Activated CD4-positive, alpha-beta T cell treated with anti-CD3 and anti-CD28 coated beads for 4 hours (primary cell): ENCODE data around the gene DCAF15.

Source experiments
- DNase-seq, 2 donors: peaks; one replicate each; pipeline ENCODE4 v3.0.0-alpha.2; 2020

Gene DCAF15

GRCh38 chr19:13995878-13996765 is 43.8 kb downstream of the DCAF15 start:
- DNase-seq = no peak

GRCh38 chr19:13996928-13997630 is 44.8 kb downstream of the DCAF15 start:
- no peak for DNase-seq

GRCh38 chr19:13997631-13997962 is 45.3 kb downstream of the DCAF15 start:
- no peak for DNase-seq

GRCh38 chr19:13998426-13998825 is 46.1 kb downstream of the DCAF15 start:
- no peak for DNase-seq

GRCh38 chr19:13999085-13999484 is 46.8 kb downstream of the DCAF15 start:
- no peak for DNase-seq

- no peak for DNase-seq
Measured at GRCh38 chr19:14000691-14001375, 48.5 kb downstream of the DCAF15 start.

- no peak for DNase-seq
Measured at GRCh38 chr19:14002571-14003250, 50.4 kb downstream of the DCAF15 start.

GRCh38 chr19:14003251-14004055 is 51.1 kb downstream of the DCAF15 start:
- DNase-seq = no peak

- no peak for DNase-seq
Measured at GRCh38 chr19:14004619-14005348, 52.5 kb downstream of the DCAF15 start.

- peak; percentile 87 to 92 for DNase-seq
Measured at GRCh38 chr19:14005349-14006084, 53.2 kb downstream of the DCAF15 start.

GRCh38 chr19:14006085-14006765 is 53.9 kb downstream of the DCAF15 start, which contains the start of gene RFX1:
RFX1 (minus strand) TSS chr19:14006320; CDS start chr19:13993843, 12,477 bp downstream.
- peak; percentile 100 for DNase-seq

- no peak for DNase-seq
Measured at GRCh38 chr19:14006766-14007562, 54.7 kb downstream of the DCAF15 start.
